GM19025 (cell line): Measurements from ENCODE around the gene CTNND2.
"Not testable (repeated sequence)": the region's sequence is repeated elsewhere in the genome, so short reads cannot be mapped to it uniquely, and the experiment has no call there.

Experiments used
- ATAC-seq: cut with Tn5 transposase; IDR thresholded peaks from one replicate; pipeline ENCODE4 v1.9.1; 2021; ENCODE audit warnings: mild to moderate bottlenecking, low read depth, moderate library complexity; ENCODE audit not compliant: unreplicated experiment

The CTNND2 gene

GRCh38 chr5:11355491-11355890 is 548.8 kb downstream of the CTNND2 start:
- no peak for ATAC-seq

GRCh38 chr5:11346336-11346735 is 557.9 kb downstream of the CTNND2 start:
- no peak for ATAC-seq

- ATAC-seq: no peak
These were observed 568.1 kb downstream of the CTNND2 start for GRCh38 chr5:11335881-11336760.

GRCh38 chr5:11334404-11334803 is 569.8 kb downstream of the CTNND2 start:
- ATAC-seq: no peak

GRCh38 chr5:11329679-11330078 is 574.6 kb downstream of the CTNND2 start:
- no peak for ATAC-seq

DNA sequence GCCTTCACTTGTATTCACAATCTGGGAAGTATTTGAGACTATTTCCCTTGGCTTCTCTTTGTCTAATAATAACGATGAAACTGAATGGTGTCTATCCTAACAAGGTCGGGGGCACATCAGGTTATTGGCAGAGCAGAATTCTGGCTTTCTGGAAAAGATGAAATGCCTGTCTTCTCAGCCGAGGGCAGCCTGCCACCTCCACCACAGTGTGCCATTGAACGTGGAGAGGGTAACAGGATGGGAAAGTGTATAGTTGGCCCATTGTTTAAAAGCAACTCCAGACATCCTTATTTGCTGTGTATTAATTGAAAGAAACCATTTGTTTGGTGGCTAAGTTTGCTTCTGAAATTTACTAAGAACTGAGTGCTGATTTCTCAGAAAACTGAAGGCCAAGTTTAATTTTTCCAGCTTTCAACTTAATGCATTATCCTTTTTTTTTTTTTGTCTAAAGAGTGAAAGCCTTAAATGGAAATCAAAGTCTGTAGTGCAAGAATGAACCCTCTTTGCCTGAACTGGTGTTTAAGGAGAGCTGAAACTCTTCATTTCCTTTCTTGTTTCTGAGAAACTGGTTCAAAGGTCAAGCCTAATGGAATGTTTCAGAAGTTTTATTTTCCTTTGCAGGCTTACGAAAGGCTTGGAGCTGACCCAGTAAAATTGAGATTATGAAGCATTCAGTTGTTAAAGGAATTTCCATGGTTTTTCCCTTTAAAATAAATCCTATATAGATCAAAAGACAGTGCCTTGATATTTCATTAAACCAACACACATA is 579.5 kb downstream of the CTNND2 start:
- ATAC-seq: no peak

GRCh38 chr5:11323761-11324160 is 580.5 kb downstream of the CTNND2 start:
- no peak for ATAC-seq

- ATAC-seq: no peak
These were observed 582.1 kb downstream of the CTNND2 start for GRCh38 chr5:11322133-11322532.

DNA sequence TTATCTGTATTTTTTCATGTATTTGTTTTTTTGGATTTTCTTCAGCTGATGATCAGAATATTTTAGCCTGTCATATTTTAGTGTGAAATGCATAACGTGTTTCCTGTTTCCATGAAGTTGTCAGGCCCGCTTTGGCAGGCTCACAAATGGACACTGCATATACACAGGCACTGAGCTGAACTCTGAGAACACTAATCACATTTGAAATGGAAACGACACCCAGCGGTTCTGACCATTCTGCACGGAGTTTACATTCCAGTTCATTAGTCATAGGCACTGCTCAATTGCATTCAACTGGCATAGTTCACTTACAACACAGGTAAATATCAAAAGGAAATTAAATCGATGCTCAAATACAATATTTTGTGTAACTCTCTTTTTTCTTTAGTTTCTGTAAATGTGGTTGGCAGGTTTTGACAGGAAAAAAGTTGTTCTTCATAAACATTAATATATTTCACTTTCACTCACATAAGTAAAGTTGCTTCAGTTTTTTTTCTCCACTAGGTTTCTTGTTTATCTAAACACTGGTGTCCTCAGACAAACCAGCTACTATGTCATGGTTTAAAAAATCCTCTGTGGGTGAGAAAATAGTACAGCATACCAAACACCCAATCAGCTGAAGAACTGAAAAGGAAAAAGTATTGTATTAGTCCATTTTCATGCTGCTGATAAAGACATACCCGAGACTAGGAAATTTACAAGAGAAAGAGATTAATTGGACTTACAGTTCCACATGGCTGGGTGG is 584.2 kb downstream of the CTNND2 start:
- no peak for ATAC-seq

GRCh38 chr5:11313694-11314093 is 590.6 kb downstream of the CTNND2 start:
- not testable (repeated sequence) for ATAC-seq

DNA sequence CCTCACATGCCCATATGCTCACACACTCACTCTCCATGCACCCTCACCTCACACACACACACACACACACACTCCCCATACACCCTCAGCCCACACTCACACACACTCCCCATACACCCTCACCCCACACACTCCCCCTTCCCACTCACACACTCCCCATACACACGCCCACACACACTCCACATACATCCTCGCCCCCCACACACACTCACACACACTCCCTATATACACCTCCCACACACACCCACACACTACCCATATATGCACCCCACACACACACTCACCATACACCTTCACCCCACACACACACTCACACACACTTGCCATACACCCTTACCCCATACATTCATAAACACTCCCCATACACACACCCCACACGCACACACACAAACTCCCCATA is 592.5 kb downstream of the CTNND2 start:
- no peak for ATAC-seq

DNA sequence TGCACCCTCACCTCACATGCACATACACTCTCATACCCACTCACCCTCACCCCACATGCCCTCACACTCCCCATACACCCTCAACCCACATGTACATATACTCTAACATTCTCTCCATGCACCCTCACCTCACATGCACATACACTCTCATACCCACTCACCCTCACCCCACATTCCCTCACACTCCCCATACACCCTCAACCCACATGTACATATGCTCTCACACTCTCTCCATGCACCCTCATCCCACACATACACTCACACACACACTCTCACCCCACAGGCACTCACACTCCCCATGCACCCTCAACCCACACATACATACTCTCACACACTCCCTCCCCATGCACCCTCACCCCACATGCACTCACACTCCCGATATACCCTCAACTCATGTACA is 593.0 kb downstream of the CTNND2 start:
- ATAC-seq: no peak

DNA sequence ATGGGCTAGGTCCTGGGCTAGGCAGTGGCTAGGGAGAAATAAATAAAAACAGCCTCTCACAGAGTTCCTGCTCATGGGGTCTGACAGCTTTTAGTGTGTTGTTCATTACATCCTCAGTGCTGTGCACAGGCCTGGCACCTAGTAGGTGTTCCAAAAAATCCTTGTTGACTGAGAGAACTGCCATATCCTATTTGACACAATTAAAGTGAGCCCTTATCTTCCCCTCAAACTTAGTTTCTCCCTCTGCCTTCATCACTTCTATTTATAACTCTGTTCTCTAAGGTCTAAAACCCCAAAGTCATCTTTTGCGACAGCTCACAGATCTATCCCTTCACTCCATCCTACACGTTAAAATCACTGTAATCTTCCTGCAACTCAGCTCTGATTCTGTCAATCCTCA is 594.1 kb downstream of the CTNND2 start:
- no peak for ATAC-seq

DNA sequence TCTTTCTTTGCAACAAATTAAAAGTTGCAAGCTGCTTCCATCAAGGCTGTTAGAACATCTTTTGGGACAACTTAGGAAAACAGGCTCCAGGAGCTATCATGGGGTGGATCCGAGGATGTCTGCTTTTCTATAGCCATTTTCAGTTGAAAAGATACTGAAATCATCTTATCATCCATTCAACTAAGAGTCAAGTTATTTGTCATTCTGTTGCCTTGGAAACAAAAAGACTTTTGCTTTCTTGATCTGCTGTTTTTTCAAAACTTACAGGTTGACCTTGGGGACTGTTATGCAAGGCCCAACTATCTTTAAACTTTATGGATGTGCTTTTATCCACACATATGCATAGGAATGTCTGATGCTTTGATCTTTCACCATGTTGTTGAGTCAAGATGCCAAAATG is 597.9 kb downstream of the CTNND2 start:
- no peak for ATAC-seq

DNA sequence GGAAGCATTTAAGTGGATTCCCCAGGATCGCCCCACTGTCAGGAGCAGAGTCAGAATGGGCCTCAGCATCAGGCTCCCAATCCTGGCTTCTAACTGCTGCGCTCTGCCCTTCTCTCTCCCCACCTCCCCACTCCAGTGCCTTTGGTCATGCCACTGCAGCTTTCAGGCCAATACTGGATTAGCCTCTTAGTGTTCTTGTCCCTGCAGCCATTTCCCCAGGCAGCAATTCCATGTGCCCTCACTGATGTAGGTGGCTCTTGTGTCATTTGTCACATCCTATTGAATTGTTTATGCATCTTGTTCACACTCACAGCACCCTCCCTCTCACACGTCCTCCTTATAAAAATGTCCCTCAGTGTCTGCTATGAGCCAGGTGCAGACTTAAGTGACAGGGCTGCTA is 599.0 kb downstream of the CTNND2 start:
- ATAC-seq: no peak

DNA sequence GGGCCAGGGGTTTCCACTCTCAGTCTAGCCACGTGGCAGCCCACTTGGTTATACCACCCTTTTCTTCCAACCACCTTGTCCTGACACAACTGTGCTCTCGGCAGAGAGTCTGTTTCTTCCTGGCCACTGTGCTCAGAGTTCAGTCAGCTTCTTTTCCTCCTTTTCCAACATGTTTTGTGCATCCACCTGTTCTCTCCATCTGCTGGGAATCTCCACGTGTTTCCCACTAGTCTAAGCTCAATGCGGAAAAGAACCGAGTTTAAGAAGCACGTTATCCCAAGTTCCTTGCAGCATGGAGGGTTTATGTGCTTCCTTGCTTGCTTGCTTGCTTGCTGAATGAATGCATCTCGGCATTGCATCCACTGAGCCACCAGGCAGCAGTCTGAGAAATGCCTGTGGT is 599.6 kb downstream of the CTNND2 start:
- ATAC-seq: no peak

DNA sequence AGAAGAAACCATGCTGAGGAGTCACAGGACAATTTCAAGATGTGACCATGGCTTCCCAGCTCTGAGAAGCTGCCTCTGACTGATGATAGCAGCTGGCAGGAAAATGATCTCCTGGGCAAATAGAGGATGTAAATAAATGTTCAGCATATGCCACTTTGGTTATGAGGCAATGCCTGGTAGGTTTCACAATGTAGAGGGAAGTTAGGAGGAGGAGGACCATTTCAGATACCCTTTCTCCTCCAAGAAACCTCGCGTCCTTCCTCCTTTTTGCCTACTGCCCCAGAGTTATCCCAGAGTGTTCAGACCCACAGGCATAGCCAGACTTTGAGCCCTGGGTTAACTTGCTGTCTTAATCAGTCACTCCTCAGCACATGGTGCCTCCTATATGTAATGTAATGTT is 601.6 kb downstream of the CTNND2 start:
- ATAC-seq: no peak

DNA sequence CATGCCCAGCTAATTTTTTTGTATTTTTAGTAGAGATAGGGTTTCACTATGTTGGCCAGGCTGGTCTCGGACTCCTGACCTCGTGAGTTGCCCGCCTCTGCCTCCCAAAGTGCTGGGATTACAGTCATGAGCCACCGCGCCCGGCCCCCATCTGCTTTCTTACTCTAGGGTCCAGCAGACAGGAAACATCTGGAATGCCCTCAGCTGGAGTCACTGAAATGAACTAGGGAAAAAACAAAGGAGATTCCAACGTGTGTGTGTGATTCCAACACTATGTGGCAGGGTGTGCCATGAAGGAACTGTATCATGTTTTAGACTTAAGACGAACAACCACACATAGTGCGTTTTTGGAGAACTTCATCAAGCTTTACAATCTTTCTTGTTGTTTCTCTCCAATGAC is 603.1 kb downstream of the CTNND2 start:
- ATAC-seq: no peak

- ATAC-seq: no peak
These were observed 603.5 kb downstream of the CTNND2 start for GRCh38 chr5:11300736-11301135.

DNA sequence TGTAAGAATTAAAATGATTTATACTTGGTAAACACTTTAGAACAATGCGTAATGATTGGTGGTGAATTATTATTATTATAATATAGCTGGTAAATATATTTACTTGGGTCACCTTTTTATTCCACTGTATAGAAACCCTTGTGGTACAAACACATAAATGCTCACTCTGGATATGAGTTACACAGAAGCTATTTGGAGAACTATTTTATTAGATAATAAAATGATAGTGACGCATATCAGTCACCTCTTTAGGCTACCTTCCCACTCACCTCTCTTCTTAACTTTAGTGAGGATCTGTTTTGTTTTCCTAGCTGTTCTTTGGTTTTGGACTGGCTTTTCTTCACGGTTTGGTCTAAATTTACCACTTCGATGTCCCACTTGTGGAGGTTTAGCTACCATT is 605.4 kb downstream of the CTNND2 start:
- ATAC-seq: no peak

- ATAC-seq: no peak
These were observed 610.7 kb downstream of the CTNND2 start for GRCh38 chr5:11293523-11293922.
